Posterior vena cava (tissue), 2 donors: ENCODE data around the gene NHS. TPM values are rescaled to one million over a fixed set of nuclear protein-coding genes. Genes with fewer than 3 reads are reported as not detected.
"Not testable (repeated sequence)": the region's sequence is repeated elsewhere in the genome, so short reads cannot be mapped to it uniquely, and the experiment has no call there.

Source experiments
- DNase-seq: peaks from one replicate; pipeline ENCODE4 v3.0.0-alpha.2; 2020; ENCODE audit warnings: low spot score
- intact Hi-C, 2 donors: fragments of 100-400 bp; cut with DNase I; formaldehyde crosslinking; loops; one replicate each; pipeline versions ENCODE4 v1.14.1 to v1.14.2; 2022 to 2023
- total RNA-seq, 2 donors: library from RNA; stranded (reverse); fragmentation: NEBNext Ultra II Directional; extraction: Animal tissue kit (Norgen Biotek cat#: 25700); gene quantifications; one replicate each; pipeline ENCODE4 v1.2.1, GENCODE V29; 2021
- donor health status: DM: yes; HTN: yes; CAD: no.
- donor health status: DM: yes; HTN: yes; CAD: no.

NHS gene
- total RNA-seq, 2 donors from 2014 or later: 11.1 to 12.2 TPM

DNA sequence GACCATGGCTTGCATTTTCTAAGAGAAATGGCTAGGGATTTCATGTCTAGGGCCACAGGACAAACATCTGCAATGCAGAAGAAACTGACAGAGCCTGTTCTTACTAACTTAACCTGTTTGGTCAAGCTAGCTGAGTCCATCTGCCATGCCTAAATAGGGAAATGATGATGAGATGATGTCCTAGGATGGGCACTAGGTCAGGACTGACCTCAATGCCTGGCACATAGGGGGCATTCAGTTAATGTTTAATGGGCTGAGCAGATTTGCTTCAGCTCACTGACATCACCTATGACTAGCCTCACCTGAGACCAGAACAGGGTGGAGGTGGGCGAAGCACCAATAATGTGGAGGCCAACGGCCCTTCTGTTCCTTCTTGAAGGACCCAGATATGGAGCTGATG lies 188.1 kb downstream of the NHS start:
- DNase-seq: no peak
- intact Hi-C loops: no loop called here

GRCh38 chrX:17563515-17563914 lies 188.5 kb downstream of the NHS start:
- DNase-seq: no peak

DNA sequence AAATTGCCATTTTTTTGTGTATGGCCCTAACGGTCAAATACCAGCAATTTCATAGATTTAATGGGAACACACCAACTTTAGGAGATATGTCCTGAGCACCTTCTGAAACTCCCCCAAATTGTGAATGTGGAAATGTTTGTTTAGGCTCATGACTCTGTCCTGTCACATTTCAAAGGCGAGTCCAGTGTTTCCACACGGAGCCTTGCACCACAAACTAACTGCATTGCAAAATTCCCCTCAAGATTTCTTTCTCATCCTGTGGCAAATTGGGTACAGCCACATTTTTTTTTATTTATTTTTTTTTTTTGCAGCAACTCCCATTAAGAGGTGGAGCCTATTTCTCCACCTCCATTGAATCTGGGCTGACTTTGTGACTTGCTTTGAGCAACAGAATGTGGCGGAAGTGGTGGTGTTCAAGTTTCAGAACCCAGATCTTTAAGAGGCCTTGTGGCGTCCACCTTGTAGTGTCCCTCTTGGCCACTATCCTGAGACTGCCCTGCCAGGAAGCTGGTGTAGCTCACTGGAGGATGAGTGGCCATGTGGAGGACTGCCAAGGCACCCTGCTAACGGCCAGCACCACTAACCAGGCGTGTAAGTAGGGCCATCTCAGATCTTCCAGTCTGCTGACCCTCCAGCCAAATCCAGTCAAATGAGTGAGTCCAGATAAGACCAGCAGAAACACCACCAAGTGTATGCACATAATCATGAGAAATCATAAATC lies 189.8 kb downstream of the NHS start:
- no peak for DNase-seq
- intact Hi-C loops: no loop called here

More at GRCh38 chrX:17563515-17563914, 188.5 kb downstream of the NHS start:
- intact Hi-C loops: no loop called here

DNA sequence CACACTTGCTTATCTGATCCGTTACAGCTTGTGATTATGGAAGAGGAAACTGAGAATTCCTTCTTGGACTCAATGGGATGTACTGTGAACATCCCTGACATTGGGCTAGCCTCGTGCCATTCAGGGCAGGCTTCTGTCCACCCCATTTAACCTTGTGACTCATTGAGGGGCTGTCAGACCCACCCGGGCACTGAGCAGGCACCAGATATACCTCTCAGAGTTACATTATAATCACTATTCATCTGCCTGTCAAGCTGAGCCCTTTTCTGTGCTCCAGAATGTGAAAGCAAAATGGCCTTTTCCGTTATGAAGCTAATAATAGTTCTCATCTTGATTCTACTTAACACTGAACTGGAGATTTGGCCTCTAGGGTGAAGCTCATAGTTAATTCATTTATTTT lies 191.7 kb downstream of the NHS start:
- intact Hi-C loops: no loop called here
- DNase-seq: no peak

- no peak for DNase-seq
- intact Hi-C loops: no loop called here
Observed at GRCh38 chrX:17567187-17567586, 192.2 kb downstream of the NHS start.

DNA sequence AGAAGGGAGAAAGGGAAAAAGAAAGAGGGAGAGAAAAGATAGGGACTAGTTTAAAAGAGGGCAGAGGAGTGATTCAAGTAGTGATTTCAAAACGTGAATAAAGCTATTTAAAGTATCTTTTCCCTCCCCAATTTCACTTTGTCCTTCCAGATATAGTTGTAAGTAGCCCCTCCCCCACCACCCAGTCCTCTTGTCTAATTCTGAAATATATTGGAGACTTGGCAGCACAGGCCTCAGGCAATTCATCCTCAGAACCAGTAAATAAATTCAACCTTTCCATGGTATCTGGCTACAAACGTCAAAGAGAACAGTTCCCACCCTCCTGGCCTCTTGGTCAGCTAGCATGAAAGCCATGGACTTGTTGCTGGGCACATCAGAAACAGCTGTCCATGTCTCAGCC lies 192.8 kb downstream of the NHS start:
- intact Hi-C loops: no loop called here
- DNase-seq: no peak

- intact Hi-C loops, DNase-seq: not testable (repeated sequence)
Observed at GRCh38 chrX:17568804-17569203, 193.8 kb downstream of the NHS start.

DNA sequence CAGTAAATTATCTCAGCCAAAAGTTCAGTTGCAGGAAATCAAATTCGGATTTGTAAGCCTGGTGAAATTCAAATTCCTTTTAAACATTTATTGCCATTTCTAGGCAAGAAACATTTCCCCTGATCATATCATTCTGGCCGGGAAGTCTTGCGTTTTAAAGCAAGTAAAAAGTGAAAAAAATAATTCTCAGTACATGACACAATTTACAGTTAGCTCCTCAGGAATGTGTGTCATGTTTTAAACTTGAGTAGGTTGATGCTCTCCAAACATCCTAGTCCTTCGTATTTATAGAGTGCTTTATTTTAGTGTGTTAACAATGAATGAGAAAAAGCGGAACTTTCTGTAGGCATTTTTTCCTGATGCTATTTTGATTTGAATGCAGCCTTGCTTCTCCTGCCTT lies 204.0 kb downstream of the NHS start:
- intact Hi-C loops: no loop called here

DNA sequence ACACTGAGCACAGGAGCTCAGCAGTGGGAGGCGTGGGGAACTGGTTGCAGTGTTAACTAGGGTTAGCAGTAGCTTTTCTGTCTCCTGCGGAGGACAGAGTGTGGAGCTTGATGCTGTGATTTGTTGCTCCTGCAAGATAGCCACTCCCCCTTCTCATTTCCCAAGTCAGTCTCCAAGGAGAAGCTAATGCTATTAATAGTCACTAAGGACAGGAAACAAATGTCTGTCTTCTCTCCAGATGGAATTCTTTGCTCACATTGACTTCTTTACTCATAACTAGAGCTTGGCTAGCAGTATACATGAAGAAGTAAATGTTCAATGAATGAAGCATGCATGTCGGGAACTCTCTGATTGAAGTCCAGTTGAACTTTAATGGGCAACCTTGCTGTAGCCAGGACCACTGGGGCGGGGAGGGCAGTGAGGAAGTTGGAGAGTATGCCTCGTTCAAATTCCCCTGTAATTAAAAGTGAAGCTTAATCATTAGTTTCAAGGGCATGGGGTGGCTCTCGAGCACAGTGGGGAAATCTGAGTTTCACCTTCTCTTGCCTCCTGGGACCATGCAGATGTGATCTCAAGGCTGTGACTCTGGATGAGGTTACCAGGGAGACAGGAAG lies 205.6 kb downstream of the NHS start:
- intact Hi-C loops: loop anchor here in 1 of 2 donors (10.0 kb wide), 1 partner anchor 1684 kb away; no protein-coding TSS in a partner anchor
- no peak for DNase-seq

More for the DNA sequence above, 204.0 kb downstream of the NHS start:
- DNase-seq: no peak

GRCh38 chrX:17581641-17582040 lies 206.6 kb downstream of the NHS start:
- DNase-seq: no peak
- intact Hi-C loops: loop anchor here in 1 of 2 donors (10.0 kb wide), 1 partner anchor 1683 kb away; no protein-coding TSS in a partner anchor

- no peak for DNase-seq
- intact Hi-C loops: loop anchor here in 1 of 2 donors (10.0 kb wide), 1 partner anchor 1681 kb away; no protein-coding TSS in a partner anchor
Observed at GRCh38 chrX:17584248-17584681, 209.3 kb downstream of the NHS start.

- DNase-seq: no peak
- intact Hi-C loops: loop anchor here in 1 of 2 donors (10.0 kb wide), 1 partner anchor 1680 kb away; no protein-coding TSS in a partner anchor
Observed at GRCh38 chrX:17585006-17585405, 210.0 kb downstream of the NHS start.

DNA sequence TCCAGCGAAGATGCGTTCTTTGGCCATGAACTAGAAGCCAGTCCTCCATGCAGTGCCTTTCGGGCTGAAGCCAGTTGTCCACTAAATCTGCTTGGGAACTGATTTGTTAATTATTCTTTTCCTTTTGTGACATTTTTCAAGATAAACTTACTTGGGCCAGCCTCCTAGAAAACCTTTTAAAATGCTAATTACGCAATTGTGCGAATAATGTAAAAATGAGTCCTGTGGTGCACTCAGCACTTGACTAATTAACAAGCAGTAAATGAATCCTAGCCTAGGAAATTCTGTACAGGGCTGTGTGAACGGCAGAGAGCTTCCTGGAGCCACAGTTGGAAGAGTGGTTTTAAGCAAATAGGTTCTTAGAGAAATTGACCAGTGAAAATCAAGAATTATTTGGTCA lies 212.4 kb downstream of the NHS start:
- intact Hi-C loops: loop anchor here in 1 of 2 donors (10.0 kb wide), 1 partner anchor 1677 kb away; no protein-coding TSS in a partner anchor

GRCh38 chrX:17588303-17588702 lies 213.3 kb downstream of the NHS start:
- DNase-seq: no peak
- intact Hi-C loops: loop anchor here in 1 of 2 donors (10.0 kb wide), 1 partner anchor 1676 kb away; no protein-coding TSS in a partner anchor

More for the DNA sequence above, 212.4 kb downstream of the NHS start:
- DNase-seq: no peak

GRCh38 chrX:17590892-17591740 lies 216.1 kb downstream of the NHS start:
- intact Hi-C loops: loop anchor here (5.0 to 10.0 kb wide), 3 partner anchors 216 to 346 kb away; partner anchors contain the start of gene NHS (in 1 of the 2)
- DNase-seq: no peak

DNA sequence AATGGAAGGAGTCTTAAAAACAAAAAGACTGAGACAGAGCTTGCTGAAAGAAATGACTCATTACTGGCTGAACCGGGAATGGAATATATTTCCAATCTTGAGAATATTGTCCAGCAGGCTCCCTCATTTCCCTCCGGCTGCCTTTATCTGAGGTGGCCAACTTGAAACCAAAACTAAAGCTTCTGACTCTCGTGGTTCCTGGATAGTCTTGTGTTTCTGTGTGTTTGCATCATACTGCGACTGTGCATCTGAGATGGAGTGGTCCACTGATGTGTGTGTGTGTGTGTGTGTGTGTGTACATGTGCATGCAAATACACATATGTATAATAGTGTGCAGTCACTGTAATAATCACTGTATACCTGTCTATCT lies 216.7 kb downstream of the NHS start:
- DNase-seq: no peak
- intact Hi-C loops: loop anchor here (5.0 to 10.0 kb wide), 3 partner anchors 217 to 347 kb away; partner anchors contain the start of gene NHS (in 1 of the 2)

- intact Hi-C loops: loop anchor here (5.0 to 10.0 kb wide), 3 partner anchors 217 to 347 kb away; partner anchors contain the start of gene NHS (in 1 of the 2)
- no peak for DNase-seq
Observed at GRCh38 chrX:17592117-17592516, 217.1 kb downstream of the NHS start.

DNA sequence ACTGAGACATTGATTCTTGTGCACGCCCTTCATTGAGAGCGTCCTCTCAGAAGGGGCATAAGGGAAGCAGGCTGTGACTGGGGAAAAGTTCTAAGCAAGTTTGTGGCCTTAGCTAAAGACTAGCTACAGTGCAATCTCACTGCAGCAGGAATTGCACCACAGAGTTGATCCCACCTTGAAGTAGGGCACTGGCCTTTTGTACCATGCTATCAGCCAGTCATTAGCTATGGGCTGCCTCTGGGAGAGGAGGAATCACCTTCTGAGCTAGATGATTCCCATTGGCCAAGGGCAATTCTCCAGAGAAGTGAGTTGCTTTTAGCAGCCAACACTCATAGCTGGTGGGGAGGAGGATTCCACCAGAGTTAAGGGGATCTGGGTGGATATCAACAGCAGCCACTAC lies 219.7 kb downstream of the NHS start:
- DNase-seq: no peak
- intact Hi-C loops: loop anchor here (5.0 to 10.0 kb wide), 3 partner anchors 220 to 350 kb away; partner anchors contain the start of gene NHS (in 1 of the 2)

- intact Hi-C loops: loop anchor here (10.0 kb wide), 2 partner anchors 221 to 351 kb away; partner anchors contain the start of gene NHS (in 1 of the 2)
Observed at GRCh38 chrX:17595456-17596035, 220.5 kb downstream of the NHS start.

More at GRCh38 chrX:17595456-17596035, 220.5 kb downstream of the NHS start:
- DNase-seq: no peak
